HCT116 (cell line): ENCODE results near the gene CMC1. TPM values are rescaled to one million over a fixed set of nuclear protein-coding genes. Genes with fewer than 3 reads are reported as not detected.

ENCODE experiments used
- ATAC-seq: fragments of 200-7000 bp; cut with Tn5 transposase; 2 replicates; pipeline ENCODE4 v1.9.1; 2020; ENCODE audit warnings: mild to moderate bottlenecking, moderate library complexity
- BruUV-seq: library from RNA; stranded (reverse); fragments of 400-500 nt; replicated peaks from 2 replicates; lab custom pipeline; 2021; lab: Mats Ljungman, UMichigan
- CTCF ChIA-PET: fragments of 300-600 bp; sonication (Branson Sonifier 250); formaldehyde crosslinking; loops from one replicate; lab custom pipeline; 2021; ENCODE audit warnings: antibody characterized with exemption; lab: Charles Lee
- POLR2A ChIA-PET: fragments of 300-600, 350-600 bp; sonication (Branson Sonifier 250); formaldehyde crosslinking; loops from one replicate; lab custom pipeline; 2021; ENCODE audit warnings: antibody characterized with exemption; lab: Charles Lee
- RAD21 ChIA-PET, 2 experiments: fragments of 300-600 bp; sonication (Branson Sonifier 250); formaldehyde crosslinking; loops; one replicate each; lab custom pipeline; 2023; ENCODE audit warnings: low total read pairs in 2 of 2; ENCODE audit not compliant: uncharacterized antibody in 2 of 2, unreplicated experiment in 2 of 2, low non-redundant PET in 1 of 2; lab: Charles Lee
- DNase-seq: peaks from one replicate; pipeline ENCODE4 v3.0.0-alpha.2; 2010; ENCODE audit warnings: low read depth, low spot score
- H2AFZ ChIP-seq: fragments of 200-600 bp; shearing (Covaris generic), sonication (generic); 2 replicates; pipeline ENCODE4 v1.6.1; 2017; ENCODE audit warnings: low read depth, mixed run types, mixed read lengths, antibody characterized with exemption, low read length; ENCODE audit not compliant: poor library complexity, severe bottlenecking
- H3K27ac ChIP-seq: 2 replicates; pipeline ENCODE4 v1.5.1; 2012; ENCODE audit warnings: low read depth, low read length
- H3K27me3 ChIP-seq: fragments of 200-600 bp; sonication (generic); 2 replicates; pipeline ENCODE4 v1.6.1; 2016; ENCODE audit warnings: mixed run types, low read length, mixed read lengths; ENCODE audit not compliant: insufficient read depth
- H3K36me3 ChIP-seq, 2 experiments: fragments of 200-500 bp in 1 of 2; fragments of 200-600 bp in 1 of 2; sonication (Bioruptor generic) in 1 of 2; sonication (generic) in 1 of 2; 2 replicates each; pipeline versions ENCODE4 v1.5.1 to v1.6.1; 2014 to 2016; ENCODE audit warnings: low read length in 2 of 2, inconsistent platforms in 1 of 2, mixed read lengths in 1 of 2, mixed run types in 1 of 2; ENCODE audit not compliant: insufficient read depth in 2 of 2, control insufficient read depth in 1 of 2
- H3K4me1 ChIP-seq, 2 experiments: fragments of 200-600 bp in 1 of 2; sonication (generic) in 1 of 2; 2 replicates each; pipeline versions ENCODE4 v1.5.1 to v1.6.1; 2012 to 2017; ENCODE audit warnings: low read length in 2 of 2, inconsistent platforms in 1 of 2, mild to moderate bottlenecking in 1 of 2, mixed read lengths in 1 of 2, mixed run types in 1 of 2, moderate library complexity in 1 of 2; ENCODE audit not compliant: insufficient read depth in 2 of 2, control insufficient read depth in 1 of 2
- H3K4me2 ChIP-seq: fragments of 200-600 bp; sonication (generic); 2 replicates; pipeline ENCODE4 v1.6.1; 2017; ENCODE audit warnings: mixed run types, low read length, mixed read lengths
- H3K4me3 ChIP-seq, 2 experiments: fragments of 200-600 bp in 1 of 2; sonication (generic) in 1 of 2; replicated peaks in 1 of 2; 2 replicates each; pipeline ENCODE4 v1.5.1; 2011 to 2016; ENCODE audit warnings: low read length in 2 of 2, control low read depth in 1 of 2, low read depth in 1 of 2, mild to moderate bottlenecking in 1 of 2, mixed read lengths in 1 of 2, mixed run types in 1 of 2
- H3K79me2 ChIP-seq: fragments of 200-600 bp; sonication (generic); 2 replicates; pipeline ENCODE4 v1.6.1; 2017; ENCODE audit warnings: mild to moderate bottlenecking, mixed run types, low read length, moderate library complexity, mixed read lengths; ENCODE audit not compliant: insufficient read depth
- H3K9ac ChIP-seq: fragments of 200-600 bp; sonication (generic); 2 replicates; pipeline ENCODE4 v1.6.1; 2016; ENCODE audit warnings: low read length, mixed read lengths
- H3K9me2 ChIP-seq: fragments of 200-600 bp; sonication (generic), shearing (Covaris generic); 2 replicates; pipeline ENCODE4 v1.6.1; 2017; ENCODE audit warnings: mixed run types, mild to moderate bottlenecking, moderate library complexity; ENCODE audit not compliant: insufficient read depth
- H3K9me3 ChIP-seq, 2 experiments: fragments of 200-500 bp in 1 of 2; fragments of 200-600 bp in 1 of 2; sonication (Bioruptor generic) in 1 of 2; sonication (generic) in 1 of 2; 2 replicates each; pipeline ENCODE4 v1.6.1; 2014 to 2017; ENCODE audit warnings: low read length in 2 of 2, mixed read lengths in 2 of 2, inconsistent platforms in 1 of 2, low read depth in 1 of 2, mild to moderate bottlenecking in 1 of 2, mixed run types in 1 of 2, moderate library complexity in 1 of 2; ENCODE audit not compliant: control insufficient read depth in 1 of 2, insufficient read depth in 1 of 2
- H4K20me1 ChIP-seq: fragments of 200-600 bp; sonication (generic), shearing (Covaris generic); 2 replicates; pipeline ENCODE4 v1.6.1; 2017; ENCODE audit warnings: mixed run types, mild to moderate bottlenecking, moderate library complexity; ENCODE audit not compliant: insufficient read depth
- CBX3 ChIP-seq: IDR thresholded peaks from 2 replicates; pipeline ENCODE4 v1.6.1; 2012; ENCODE audit warnings: low read depth
- CEBPB ChIP-seq: IDR thresholded peaks from 2 replicates; pipeline ENCODE4 v1.6.1; 2012; ENCODE audit warnings: low read depth
- EGR1 ChIP-seq: IDR thresholded peaks from 2 replicates; pipeline ENCODE4 v1.6.1; 2012; ENCODE audit warnings: low read depth
- RAD21 ChIP-seq: IDR thresholded peaks from 2 replicates; pipeline ENCODE4 v1.6.1; 2012; ENCODE audit warnings: low read depth, mild to moderate bottlenecking
- SIN3A ChIP-seq: IDR thresholded peaks from 2 replicates; pipeline ENCODE4 v1.6.1; 2012; ENCODE audit warnings: low read depth
- SP1 ChIP-seq: IDR thresholded peaks from 2 replicates; pipeline ENCODE4 v1.6.1; 2012; ENCODE audit warnings: low read depth
- SRF ChIP-seq: IDR thresholded peaks from 2 replicates; pipeline ENCODE4 v1.6.1; 2012; ENCODE audit warnings: low read depth
- TCF7L2 ChIP-seq: IDR thresholded peaks from 2 replicates; pipeline ENCODE4 v1.7.0; 2011; ENCODE audit warnings: borderline replicate concordance, inconsistent platforms; ENCODE audit not compliant: insufficient read depth, insufficient read length; ENCODE audit errors: extremely low read depth
- YY1 ChIP-seq: IDR thresholded peaks from 2 replicates; pipeline ENCODE4 v1.6.1; 2011; ENCODE audit warnings: low read length, low read depth, moderate library complexity, mild to moderate bottlenecking; ENCODE audit not compliant: insufficient replicate concordance; ENCODE audit errors: extremely low read depth
- ZFX ChIP-seq: fragments of 450-650 bp; IDR thresholded peaks from 2 replicates; pipeline ENCODE4 v1.6.1; 2017
- ZNF274 ChIP-seq: fragments of 200-500 bp; sonication (Bioruptor generic); IDR thresholded peaks from 2 replicates; pipeline ENCODE4 v1.6.1; 2014; ENCODE audit warnings: mild to moderate bottlenecking, low read depth, low read length, inconsistent platforms
- intact Hi-C: fragments of 100-400 bp; cut with micrococcal nuclease; formaldehyde crosslinking; loops from 2 replicates; pipeline ENCODE4 v1.10.0; 2022
- total RNA-seq: library from RNA; stranded (reverse); gene quantifications from one replicate; pipeline ENCODE4 v1.2.1, GENCODE V29; 2021; ENCODE audit not compliant: unreplicated experiment
- TF ChIP-seq, protein P1 (sequence below), 3 experiments: fragments of 200-600 bp in 1 of 3; sonication (generic) in 1 of 3; IDR thresholded peaks in 2 of 3; conservative IDR thresholded peaks in 1 of 3; 2 replicates each; pipeline ENCODE4 v1.5.1; 2012 to 2017; ENCODE audit warnings: low read depth in 2 of 3, low read length in 2 of 3, antibody characterized with exemption in 1 of 3, borderline replicate concordance in 1 of 3, control low read depth in 1 of 3, mild to moderate bottlenecking in 1 of 3, mixed read lengths in 1 of 3, mixed run types in 1 of 3, moderate library complexity in 1 of 3; ENCODE audit not compliant: insufficient read depth in 1 of 3
- TF ChIP-seq, protein P2 (sequence below): IDR thresholded peaks from 2 replicates; pipeline ENCODE4 v1.6.1; 2011; ENCODE audit warnings: mild to moderate bottlenecking, low read length, moderate library complexity; ENCODE audit not compliant: insufficient replicate concordance; ENCODE audit errors: extremely low read depth
- TF ChIP-seq, protein P3 (sequence below): IDR thresholded peaks from 2 replicates; pipeline ENCODE4 v1.6.1; 2012

Gene CMC1
- total RNA-seq, 1 experiment from 2014 or later = 29.0 TPM

DNA sequence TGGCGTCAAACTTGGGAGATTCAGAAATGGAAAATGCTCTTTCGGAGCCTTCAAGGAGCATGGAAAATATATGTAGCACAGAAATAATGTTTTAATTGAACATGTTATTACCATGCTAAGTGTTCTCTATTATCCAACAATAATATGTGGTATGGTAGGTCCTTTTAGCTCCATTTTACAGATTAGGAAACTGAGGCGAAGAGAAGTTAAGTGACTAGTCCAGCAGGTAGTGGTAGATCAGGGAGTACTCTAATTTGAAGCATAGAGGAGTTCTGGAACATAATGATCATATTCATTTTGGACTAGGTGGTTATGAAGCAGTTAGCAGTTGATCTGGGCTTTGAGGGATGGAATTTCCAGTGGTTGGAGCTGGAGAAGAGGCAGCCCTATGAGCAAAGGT lies 1.1 kb downstream of the CMC1 start (continued):
- TF ChIP-seq, protein P1, sequence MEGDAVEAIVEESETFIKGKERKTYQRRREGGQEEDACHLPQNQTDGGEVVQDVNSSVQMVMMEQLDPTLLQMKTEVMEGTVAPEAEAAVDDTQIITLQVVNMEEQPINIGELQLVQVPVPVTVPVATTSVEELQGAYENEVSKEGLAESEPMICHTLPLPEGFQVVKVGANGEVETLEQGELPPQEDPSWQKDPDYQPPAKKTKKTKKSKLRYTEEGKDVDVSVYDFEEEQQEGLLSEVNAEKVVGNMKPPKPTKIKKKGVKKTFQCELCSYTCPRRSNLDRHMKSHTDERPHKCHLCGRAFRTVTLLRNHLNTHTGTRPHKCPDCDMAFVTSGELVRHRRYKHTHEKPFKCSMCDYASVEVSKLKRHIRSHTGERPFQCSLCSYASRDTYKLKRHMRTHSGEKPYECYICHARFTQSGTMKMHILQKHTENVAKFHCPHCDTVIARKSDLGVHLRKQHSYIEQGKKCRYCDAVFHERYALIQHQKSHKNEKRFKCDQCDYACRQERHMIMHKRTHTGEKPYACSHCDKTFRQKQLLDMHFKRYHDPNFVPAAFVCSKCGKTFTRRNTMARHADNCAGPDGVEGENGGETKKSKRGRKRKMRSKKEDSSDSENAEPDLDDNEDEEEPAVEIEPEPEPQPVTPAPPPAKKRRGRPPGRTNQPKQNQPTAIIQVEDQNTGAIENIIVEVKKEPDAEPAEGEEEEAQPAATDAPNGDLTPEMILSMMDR (IDR thresholded peaks at IDR 0.05 in 2 of 3, conservative IDR thresholded peaks at IDR 0.05 in 1 of 3; ENCODE audit: borderline replicate concordance in 1 of 3, insufficient read depth in 1 of 3, low read depth in 2 of 3, low read length in 2 of 3) = no peak
- TF ChIP-seq SRF = no peak
- no peak for TF ChIP-seq RAD21
- no peak for TF ChIP-seq CEBPB
- no peak for TF ChIP-seq CBX3
- TF ChIP-seq, protein P2, sequence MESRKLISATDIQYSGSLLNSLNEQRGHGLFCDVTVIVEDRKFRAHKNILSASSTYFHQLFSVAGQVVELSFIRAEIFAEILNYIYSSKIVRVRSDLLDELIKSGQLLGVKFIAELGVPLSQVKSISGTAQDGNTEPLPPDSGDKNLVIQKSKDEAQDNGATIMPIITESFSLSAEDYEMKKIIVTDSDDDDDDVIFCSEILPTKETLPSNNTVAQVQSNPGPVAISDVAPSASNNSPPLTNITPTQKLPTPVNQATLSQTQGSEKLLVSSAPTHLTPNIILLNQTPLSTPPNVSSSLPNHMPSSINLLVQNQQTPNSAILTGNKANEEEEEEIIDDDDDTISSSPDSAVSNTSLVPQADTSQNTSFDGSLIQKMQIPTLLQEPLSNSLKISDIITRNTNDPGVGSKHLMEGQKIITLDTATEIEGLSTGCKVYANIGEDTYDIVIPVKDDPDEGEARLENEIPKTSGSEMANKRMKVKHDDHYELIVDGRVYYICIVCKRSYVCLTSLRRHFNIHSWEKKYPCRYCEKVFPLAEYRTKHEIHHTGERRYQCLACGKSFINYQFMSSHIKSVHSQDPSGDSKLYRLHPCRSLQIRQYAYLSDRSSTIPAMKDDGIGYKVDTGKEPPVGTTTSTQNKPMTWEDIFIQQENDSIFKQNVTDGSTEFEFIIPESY = no peak
- TF ChIP-seq YY1 = no peak
- no peak for TF ChIP-seq SP1
- no peak for TF ChIP-seq EGR1
- no peak for TF ChIP-seq SIN3A
- TF ChIP-seq, protein P3, sequence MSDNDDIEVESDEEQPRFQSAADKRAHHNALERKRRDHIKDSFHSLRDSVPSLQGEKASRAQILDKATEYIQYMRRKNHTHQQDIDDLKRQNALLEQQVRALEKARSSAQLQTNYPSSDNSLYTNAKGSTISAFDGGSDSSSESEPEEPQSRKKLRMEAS = no peak
- TF ChIP-seq, all 23 proteins: peak for 0

DNA sequence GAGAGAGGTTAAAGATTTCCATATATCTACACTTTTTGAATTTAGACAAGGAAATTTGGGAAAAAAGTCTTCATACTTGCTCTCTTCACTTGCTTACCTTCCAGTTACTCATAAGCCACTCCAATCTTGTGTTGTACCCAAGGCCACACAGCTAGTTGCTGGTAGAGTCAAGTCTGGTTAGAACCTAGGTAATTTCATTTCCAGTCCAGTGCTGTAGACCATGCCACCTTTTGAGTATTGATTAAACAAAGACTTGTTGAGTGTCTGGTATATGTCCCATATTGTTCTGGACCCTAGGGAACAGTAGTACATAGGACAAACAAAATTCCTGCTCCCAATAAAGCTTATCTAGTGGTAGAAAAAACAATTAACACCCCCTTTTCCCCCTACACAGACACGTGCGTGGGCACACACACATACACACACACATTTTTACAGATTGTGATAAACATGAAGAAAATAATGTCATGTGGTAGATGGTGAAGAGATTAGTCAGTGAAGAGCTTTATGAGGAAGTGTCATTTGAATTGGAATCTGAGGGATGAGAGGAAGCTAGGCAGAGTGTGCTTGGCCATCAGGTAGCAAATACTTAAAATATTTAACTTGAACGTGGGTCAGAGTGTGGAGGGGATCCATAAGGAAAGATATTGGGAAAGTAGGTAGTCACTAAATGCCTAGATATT lies 2.1 kb downstream of the CMC1 start:
- Histone ChIP-seq H3K9me3 (no peaks in the 10 kb centered on the region), H4K20me1 (no peaks in the 10 kb centered on the region), H3K79me2 (peaks cover 70% of the 10 kb centered on the region), H3K4me1 (peaks cover 0 to 17% of the 10 kb centered on the region in 2 experiments; a peak in 3 of 4 replicates), H3K9ac (no peak overlapping the region), H3K27ac (no peak overlapping the region), H3K4me2 (no peak overlapping the region), H3K27me3 (no peaks in the 10 kb centered on the region), H2AFZ (no peak overlapping the region), H3K4me3 (no peak overlapping the region), H3K9me2 (no peaks in the 10 kb centered on the region), H3K36me3 (no peaks in the 10 kb centered on the region)
- ChIA-PET RAD21 (no interaction called here), CTCF (no interaction called here), POLR2A (no interaction called here)
- no TSS peak for BruUV-seq
- ATAC-seq (no peak), DNase-seq (no peak)
- TF ChIP-seq, protein P1 (IDR thresholded peaks at IDR 0.05 in 2 of 3, conservative IDR thresholded peaks at IDR 0.05 in 1 of 3; ENCODE audit: borderline replicate concordance in 1 of 3, insufficient read depth in 1 of 3, low read depth in 2 of 3, low read length in 2 of 3) = no peak
- TF ChIP-seq TCF7L2 (no peak), EGR1 (no peak), ZNF274 (no peak), SIN3A (no peak), ZFX (no peak), CBX3 (no peak)
- TF ChIP-seq, protein P3 = no peak
- TF ChIP-seq, protein P2 = no peak
- intact Hi-C loops = no loop called here
